ENCODE results near the gene GYS2. TPM values are rescaled to one million over a fixed set of nuclear protein-coding genes. Genes with fewer than 3 reads are reported as not detected.

The GYS2 gene
- total and polyA plus RNA-seq, 2 donors (not counting 1 experiment from before 2014, with no cell fraction given) = not detected

DNA sequence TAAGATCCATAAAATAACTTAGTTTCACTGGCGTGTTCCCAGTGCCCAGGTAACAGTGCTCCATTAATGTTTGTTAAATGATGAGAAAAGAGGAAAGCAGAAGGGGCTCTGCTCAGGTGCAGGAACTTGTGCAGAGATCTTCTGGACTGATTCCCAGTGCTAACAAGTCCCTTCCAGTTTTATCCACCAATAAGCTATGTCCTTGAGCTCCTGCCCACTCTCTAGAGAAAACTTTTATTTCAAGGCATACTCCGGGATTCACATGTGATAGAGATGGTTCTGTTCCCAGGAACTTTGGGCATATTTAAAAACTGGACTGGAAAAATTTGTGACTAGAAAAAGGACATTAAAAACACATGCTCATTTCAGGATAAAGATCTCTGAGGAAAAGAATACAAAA is 1.9 kb downstream of the GYS2 start:
- Histone ChIP-seq H4K20me1 (ENCODE audit: control insufficient read depth, extremely low read depth, insufficient read depth, low read length) (no peaks in the 10 kb centered on the region), H3K27ac (ENCODE audit: insufficient read depth, low read length) (no peak overlapping the region), H3K27me3 (ENCODE audit: control insufficient read depth, insufficient read depth, low read length) (peaks cover 3% of the 10 kb centered on the region), H2AFZ (ENCODE audit: low read length) (no peak overlapping the region), H3K79me2 (ENCODE audit: control insufficient read depth, insufficient read depth, low read length) (no peaks in the 10 kb centered on the region), H3K4me2 (ENCODE audit: extremely low read depth, insufficient read depth, low read length) (no peak overlapping the region), H3K36me3 (ENCODE audit: control insufficient read depth, insufficient read depth, low read length) (no peaks in the 10 kb centered on the region), H3K9me3 (ENCODE audit: control insufficient read depth, insufficient read depth, low read depth, low read length) (no peaks in the 10 kb centered on the region), H3K4me1 (ENCODE audit: control insufficient read depth, extremely low read depth, insufficient read depth, low read length) (no peaks in the 10 kb centered on the region), H3K9ac (ENCODE audit: insufficient read depth, low read length) (no peak overlapping the region), H3K4me3 (replicated peaks in 1 of 4; ENCODE audit: control extremely low read depth in 1 of 4, insufficient read depth in 1 of 4, low read depth in 3 of 4, low read length in 4 of 4) (no peak overlapping the region)
- no peak for DNase-seq (ENCODE audit: low read depth in 2 of 2)
- TF ChIP-seq EZH2 (IDR thresholded peaks at IDR 0.05; ENCODE audit: low read length, missing control alignments) = no peak
- TF ChIP-seq, protein P1, sequence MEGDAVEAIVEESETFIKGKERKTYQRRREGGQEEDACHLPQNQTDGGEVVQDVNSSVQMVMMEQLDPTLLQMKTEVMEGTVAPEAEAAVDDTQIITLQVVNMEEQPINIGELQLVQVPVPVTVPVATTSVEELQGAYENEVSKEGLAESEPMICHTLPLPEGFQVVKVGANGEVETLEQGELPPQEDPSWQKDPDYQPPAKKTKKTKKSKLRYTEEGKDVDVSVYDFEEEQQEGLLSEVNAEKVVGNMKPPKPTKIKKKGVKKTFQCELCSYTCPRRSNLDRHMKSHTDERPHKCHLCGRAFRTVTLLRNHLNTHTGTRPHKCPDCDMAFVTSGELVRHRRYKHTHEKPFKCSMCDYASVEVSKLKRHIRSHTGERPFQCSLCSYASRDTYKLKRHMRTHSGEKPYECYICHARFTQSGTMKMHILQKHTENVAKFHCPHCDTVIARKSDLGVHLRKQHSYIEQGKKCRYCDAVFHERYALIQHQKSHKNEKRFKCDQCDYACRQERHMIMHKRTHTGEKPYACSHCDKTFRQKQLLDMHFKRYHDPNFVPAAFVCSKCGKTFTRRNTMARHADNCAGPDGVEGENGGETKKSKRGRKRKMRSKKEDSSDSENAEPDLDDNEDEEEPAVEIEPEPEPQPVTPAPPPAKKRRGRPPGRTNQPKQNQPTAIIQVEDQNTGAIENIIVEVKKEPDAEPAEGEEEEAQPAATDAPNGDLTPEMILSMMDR (conservative IDR thresholded peaks at IDR 0.05 in 1 of 2, IDR thresholded peaks at IDR 0.05 in 1 of 2; ENCODE audit: low read depth in 1 of 2, low read length in 2 of 2) = no peak

DNA sequence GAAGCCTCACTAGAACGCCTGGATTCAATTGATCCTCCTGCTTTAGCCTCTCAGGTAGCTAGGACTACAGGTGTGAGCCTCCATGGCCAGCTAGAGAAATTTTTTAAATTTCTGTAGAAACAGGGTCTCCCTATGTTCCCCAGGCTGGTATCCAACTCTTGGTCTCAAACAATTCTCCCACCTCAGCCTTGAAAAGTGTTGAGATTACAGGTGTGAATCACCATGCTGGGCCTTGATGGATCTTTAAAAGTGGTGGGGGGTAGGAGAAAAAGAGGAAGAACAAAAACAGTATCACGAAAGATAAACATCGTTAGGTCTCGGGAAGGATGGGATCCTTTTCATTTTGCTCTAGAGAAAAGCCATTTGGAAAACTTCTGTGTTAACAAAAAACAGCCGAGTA is 4.5 kb downstream of the GYS2 start:
- Histone ChIP-seq H3K4me2 (ENCODE audit: extremely low read depth, insufficient read depth, low read length) (no peak overlapping the region), H3K9ac (ENCODE audit: insufficient read depth, low read length) (no peak overlapping the region), H3K79me2 (ENCODE audit: control insufficient read depth, insufficient read depth, low read length) (no peaks in the 10 kb centered on the region), H2AFZ (ENCODE audit: low read length) (no peak overlapping the region), H4K20me1 (ENCODE audit: control insufficient read depth, extremely low read depth, insufficient read depth, low read length) (no peaks in the 10 kb centered on the region), H3K9me3 (ENCODE audit: control insufficient read depth, insufficient read depth, low read depth, low read length) (no peaks in the 10 kb centered on the region), H3K4me1 (ENCODE audit: control insufficient read depth, extremely low read depth, insufficient read depth, low read length) (no peaks in the 10 kb centered on the region), H3K4me3 (replicated peaks in 1 of 4; ENCODE audit: control extremely low read depth in 1 of 4, insufficient read depth in 1 of 4, low read depth in 3 of 4, low read length in 4 of 4) (no peak overlapping the region), H3K27ac (ENCODE audit: insufficient read depth, low read length) (no peak overlapping the region), H3K36me3 (ENCODE audit: control insufficient read depth, insufficient read depth, low read length) (no peaks in the 10 kb centered on the region), H3K27me3 (ENCODE audit: control insufficient read depth, insufficient read depth, low read length) (peaks cover 3% of the 10 kb centered on the region)
- TF ChIP-seq EZH2 (IDR thresholded peaks at IDR 0.05; ENCODE audit: low read length, missing control alignments) = no peak
- TF ChIP-seq, protein P1 (conservative IDR thresholded peaks at IDR 0.05 in 1 of 2, IDR thresholded peaks at IDR 0.05 in 1 of 2; ENCODE audit: low read depth in 1 of 2, low read length in 2 of 2) = no peak
- DNase-seq (ENCODE audit: low read depth in 2 of 2) = no peak

DNA sequence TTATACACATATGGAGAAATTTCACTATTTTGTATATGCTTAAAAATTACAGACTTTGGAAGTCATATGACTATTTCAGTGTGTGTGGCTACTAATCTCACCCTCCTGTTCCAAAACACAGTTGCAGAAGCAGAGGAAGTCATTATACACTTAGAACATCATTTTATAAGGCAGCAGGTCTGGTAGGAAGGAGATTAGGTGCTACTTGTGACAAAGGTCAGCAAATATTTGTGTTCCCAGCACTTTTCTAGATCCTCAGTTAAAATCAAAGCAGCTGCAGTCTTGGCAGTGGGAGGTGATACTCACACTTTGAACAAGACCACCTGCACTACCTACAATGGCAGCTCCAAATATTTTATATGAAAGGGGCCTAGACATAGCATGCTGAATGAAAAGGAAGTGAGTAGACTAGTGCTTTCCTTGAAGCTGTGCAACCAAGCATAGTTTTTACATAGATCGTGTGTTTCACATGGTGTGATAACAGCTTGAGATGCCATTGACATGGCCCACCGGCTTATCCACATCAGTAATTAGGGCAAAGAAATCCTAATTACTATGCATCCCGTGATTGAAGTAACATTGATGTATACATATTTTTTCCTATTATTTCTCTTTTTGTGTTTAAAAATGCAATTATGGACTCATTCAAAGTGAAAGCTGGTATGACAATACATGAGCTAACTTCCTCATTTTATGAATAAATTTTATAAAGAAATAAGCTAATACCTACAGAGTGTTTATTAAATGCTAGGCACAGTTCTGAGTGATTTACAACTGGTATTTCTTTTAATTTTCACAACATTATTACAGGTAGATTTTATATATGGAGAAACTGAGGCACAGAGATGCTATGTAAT is 5.3 kb downstream of the GYS2 start:
- Histone ChIP-seq H3K27ac (ENCODE audit: insufficient read depth, low read length) (no peak overlapping the region), H3K4me3 (replicated peaks in 1 of 4; ENCODE audit: control extremely low read depth in 1 of 4, insufficient read depth in 1 of 4, low read depth in 3 of 4, low read length in 4 of 4) (no peak overlapping the region), H3K4me1 (ENCODE audit: control insufficient read depth, extremely low read depth, insufficient read depth, low read length) (no peaks in the 10 kb centered on the region), H3K79me2 (ENCODE audit: control insufficient read depth, insufficient read depth, low read length) (no peaks in the 10 kb centered on the region), H2AFZ (ENCODE audit: low read length) (no peak overlapping the region), H3K27me3 (ENCODE audit: control insufficient read depth, insufficient read depth, low read length) (peaks cover 3% of the 10 kb centered on the region), H3K36me3 (ENCODE audit: control insufficient read depth, insufficient read depth, low read length) (no peaks in the 10 kb centered on the region), H3K4me2 (ENCODE audit: extremely low read depth, insufficient read depth, low read length) (no peak overlapping the region), H4K20me1 (ENCODE audit: control insufficient read depth, extremely low read depth, insufficient read depth, low read length) (no peaks in the 10 kb centered on the region), H3K9me3 (ENCODE audit: control insufficient read depth, insufficient read depth, low read depth, low read length) (no peaks in the 10 kb centered on the region), H3K9ac (ENCODE audit: insufficient read depth, low read length) (no peak overlapping the region)
- no peak for DNase-seq (ENCODE audit: low read depth in 2 of 2)
- TF ChIP-seq, protein P1 (conservative IDR thresholded peaks at IDR 0.05 in 1 of 2, IDR thresholded peaks at IDR 0.05 in 1 of 2; ENCODE audit: low read depth in 1 of 2, low read length in 2 of 2) = no peak
- no peak for TF ChIP-seq EZH2 (IDR thresholded peaks at IDR 0.05; ENCODE audit: low read length, missing control alignments)
